H9 (cell line): Measurements from ENCODE around the gene CDCP1. TPM values are rescaled to one million over a fixed set of nuclear protein-coding genes. Genes with fewer than 3 reads are reported as not detected.

Source experiments
- DNase-seq: peaks from one replicate; pipeline ENCODE4 v3.0.0-alpha.2; 2017
- H2AFZ ChIP-seq: one replicate; pipeline ENCODE4 v1.6.1; 2013; ENCODE audit warnings: mild to moderate bottlenecking, low read length, control low read depth, moderate library complexity
- H2AK5ac ChIP-seq: 2 replicates; pipeline ENCODE4 v1.6.1; 2013; ENCODE audit warnings: low read length, control low read depth, mixed read lengths; ENCODE audit not compliant: insufficient read length
- H2BK120ac ChIP-seq: one replicate; pipeline ENCODE4 v1.6.1; 2013; ENCODE audit warnings: low read depth, mild to moderate bottlenecking, low read length, control low read depth, inconsistent platforms; ENCODE audit not compliant: poor library complexity, severe bottlenecking
- H2BK12ac ChIP-seq: 2 replicates; pipeline ENCODE4 v1.6.1; 2013; ENCODE audit warnings: low read length, control low read depth, mixed read lengths, low read depth; ENCODE audit not compliant: insufficient read length
- H2BK15ac ChIP-seq: 2 replicates; pipeline ENCODE4 v1.6.1; 2013; ENCODE audit warnings: low read depth, low read length, control low read depth
- H2BK20ac ChIP-seq: one replicate; pipeline ENCODE4 v1.6.1; 2013; ENCODE audit warnings: low read depth, mild to moderate bottlenecking, low read length, control low read depth, inconsistent platforms; ENCODE audit not compliant: poor library complexity, severe bottlenecking
- H2BK5ac ChIP-seq: 2 replicates; pipeline ENCODE4 v1.6.1; 2013; ENCODE audit warnings: low read length, control low read depth, mixed read lengths; ENCODE audit not compliant: insufficient read length
- H3K14ac ChIP-seq: 2 replicates; pipeline ENCODE4 v1.6.1; 2013; ENCODE audit warnings: low read length, control low read depth; ENCODE audit not compliant: insufficient read depth
- H3K18ac ChIP-seq: 2 replicates; pipeline ENCODE4 v1.6.1; 2013; ENCODE audit warnings: low read depth, mild to moderate bottlenecking, mixed read lengths, low read length, control low read depth; ENCODE audit not compliant: insufficient read length
- H3K23ac ChIP-seq: 2 replicates; pipeline ENCODE4 v1.6.1; 2013; ENCODE audit warnings: low read length, control low read depth, mixed read lengths, low read depth; ENCODE audit not compliant: insufficient read length
- H3K23me2 ChIP-seq: 2 replicates; pipeline ENCODE4 v1.6.1; 2013; ENCODE audit warnings: low read depth, mild to moderate bottlenecking, mixed read lengths, low read length, control low read depth; ENCODE audit not compliant: insufficient read length, poor library complexity, severe bottlenecking
- H3K27ac ChIP-seq: 2 replicates; pipeline ENCODE4 v1.5.1; 2013; ENCODE audit warnings: low read length, control low read depth, mixed read lengths, low read depth; ENCODE audit not compliant: insufficient read length
- H3K27me3 ChIP-seq: 2 replicates; pipeline ENCODE4 v1.6.1; 2013; ENCODE audit warnings: low read length, control low read depth, inconsistent platforms; ENCODE audit not compliant: insufficient read depth
- H3K4ac ChIP-seq: 2 replicates; pipeline ENCODE4 v1.6.1; 2013; ENCODE audit warnings: low read depth, mild to moderate bottlenecking, control low read depth, inconsistent platforms, low read length, moderate library complexity
- H3K4me1 ChIP-seq: 2 replicates; pipeline ENCODE4 v1.6.1; 2013; ENCODE audit warnings: low read length, control low read depth, inconsistent platforms; ENCODE audit not compliant: insufficient read depth
- H3K4me2 ChIP-seq: 2 replicates; pipeline ENCODE4 v1.6.1; 2013; ENCODE audit warnings: low read length, control low read depth, mixed read lengths; ENCODE audit not compliant: insufficient read length, insufficient read depth
- H3K56ac ChIP-seq: 2 replicates; pipeline ENCODE4 v1.6.1; 2013; ENCODE audit warnings: low read depth, mild to moderate bottlenecking, mixed read lengths, low read length, control low read depth; ENCODE audit not compliant: insufficient read length
- H3K79me1 ChIP-seq: 2 replicates; pipeline ENCODE4 v1.6.1; 2013; ENCODE audit warnings: low read depth, mild to moderate bottlenecking, moderate library complexity, low read length, control low read depth, inconsistent platforms; ENCODE audit not compliant: insufficient read depth, poor library complexity, severe bottlenecking
- H3K79me2 ChIP-seq: 2 replicates; pipeline ENCODE4 v1.6.1; 2013; ENCODE audit warnings: low read length, control low read depth, inconsistent platforms; ENCODE audit not compliant: insufficient read depth
- H3K9ac ChIP-seq: 2 replicates; pipeline ENCODE4 v1.6.1; 2013; ENCODE audit warnings: low read length, control low read depth, mixed read lengths; ENCODE audit not compliant: insufficient read length; ENCODE audit errors: extremely low read depth
- H3K9me3 ChIP-seq: one replicate; pipeline ENCODE4 v1.6.1; 2013; ENCODE audit warnings: low read depth, low read length, inconsistent platforms; ENCODE audit not compliant: control insufficient read depth
- H3T11ph ChIP-seq: one replicate; pipeline ENCODE4 v1.6.1; 2013; ENCODE audit warnings: mild to moderate bottlenecking, low read length, control low read depth, inconsistent platforms
- H4K20me1 ChIP-seq: one replicate; pipeline ENCODE4 v1.6.1; 2013; ENCODE audit not compliant: control insufficient read depth, insufficient read length, insufficient read depth
- H4K5ac ChIP-seq: 2 replicates; pipeline ENCODE4 v1.6.1; 2013; ENCODE audit warnings: low read depth, mild to moderate bottlenecking, mixed read lengths, low read length, control low read depth; ENCODE audit not compliant: insufficient read length
- H4K8ac ChIP-seq: replicated peaks from 2 replicates; pipeline ENCODE4 v1.6.1; 2013; ENCODE audit warnings: low read length, control low read depth, mixed read lengths, low read depth; ENCODE audit not compliant: insufficient read length
- H4K91ac ChIP-seq: 2 replicates; pipeline ENCODE4 v1.6.1; 2013; ENCODE audit warnings: low read depth, mild to moderate bottlenecking, moderate library complexity, mixed read lengths, low read length, control low read depth; ENCODE audit not compliant: insufficient read length
- H3K27ac Mint-ChIP-seq, 3 experiments: 2 replicates in 2 of 3; 3 replicates in 1 of 3; pipeline ENCODE4 v1.8.0; 2020 to 2021; ENCODE audit warnings: mixed read lengths in 3 of 3, mild to moderate bottlenecking in 1 of 3, moderate library complexity in 1 of 3
- H3K27me3 Mint-ChIP-seq: 2 replicates; pipeline ENCODE4 v1.8.0; 2021; ENCODE audit warnings: low read depth, mild to moderate bottlenecking, moderate library complexity, mixed read lengths
- H3K36me3 Mint-ChIP-seq, 3 experiments: 2 replicates in 2 of 3; 3 replicates in 1 of 3; pipeline ENCODE4 v1.8.0; 2020 to 2021; ENCODE audit warnings: low read depth in 3 of 3, mixed read lengths in 3 of 3; ENCODE audit not compliant: insufficient read depth in 1 of 3
- H3K4me1 Mint-ChIP-seq, 2 experiments: 2 replicates each; pipeline ENCODE4 v1.8.0; 2020; ENCODE audit warnings: mixed read lengths in 2 of 2
- H3K4me3 Mint-ChIP-seq, 2 experiments: 2 replicates in 1 of 2; 3 replicates in 1 of 2; pipeline ENCODE4 v1.8.0; 2020 to 2021; ENCODE audit warnings: mild to moderate bottlenecking in 2 of 2, mixed read lengths in 2 of 2, moderate library complexity in 1 of 2
- H3K9me3 Mint-ChIP-seq, 2 experiments: 2 replicates in 1 of 2; 3 replicates in 1 of 2; pipeline ENCODE4 v1.8.0; 2020; ENCODE audit warnings: mild to moderate bottlenecking in 2 of 2, mixed read lengths in 2 of 2, moderate library complexity in 1 of 2
- WGBS: extraction: QIAGEN DNeasy Blood & Tissue Kit; methylation state at CpG from one replicate; pipeline ENCODE4 v1.1.7; 2013; ENCODE audit warnings: missing lambda C conversion rate, low lambda C conversion rate, mixed read lengths; ENCODE audit not compliant: insufficient read length; ENCODE audit errors: extremely low coverage; 5-methylcytosine and 5-hydroxymethylcytosine counted together
- total RNA-seq: library from RNA; stranded (reverse); gene quantifications from 2 replicates; pipeline ENCODE4 v1.2.1, GENCODE V29; 2021
- TF ChIP-seq, protein P1 (sequence below): fragments of 200-600 bp; sonication (generic); conservative IDR thresholded peaks from 3 replicates; pipeline ENCODE4 v1.8.0; 2021; ENCODE audit warnings: antibody characterized with exemption, mild to moderate bottlenecking

The CDCP1 gene
- total RNA-seq, 1 experiment from 2014 or later, result 12.9 TPM

DNA sequence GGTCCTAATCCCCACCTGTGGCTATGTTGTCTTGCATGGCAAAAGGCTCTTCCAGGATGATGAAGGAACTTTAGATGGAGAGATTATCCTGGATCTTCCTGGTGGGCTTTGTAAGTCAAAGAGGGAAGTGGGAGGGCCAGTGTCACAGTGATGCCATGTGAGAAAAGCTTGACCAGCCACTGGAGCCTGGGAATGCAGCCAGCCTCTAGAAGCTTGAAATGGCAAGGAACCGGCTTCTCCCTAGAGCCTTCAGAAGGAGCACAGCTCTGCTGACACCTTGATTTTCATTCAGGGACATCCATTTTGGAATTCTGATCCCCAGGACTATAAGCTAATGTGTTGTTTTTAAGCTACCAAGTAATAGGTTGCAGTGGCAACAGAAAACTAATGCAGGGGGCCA, 61.8 kb downstream of the CDCP1 start:
- peaks cover 4 to 37% (median 14%) of the 10 kb centered on the region in 3 experiments; a peak in 5 of 7 replicates for H3K36me3 Mint-ChIP-seq
- no peak for DNase-seq
- no peak overlapping the region for H3K18ac ChIP-seq

More for the DNA sequence above, 61.8 kb downstream of the CDCP1 start:
- no peak overlapping the region for H3K14ac ChIP-seq
- no peak overlapping the region for H2AK5ac ChIP-seq
- Mint-ChIP-seq H3K27ac (no peak overlapping the region), H3K4me3 (no peak overlapping the region), H3K27me3 (no peaks in the 10 kb centered on the region; the same call in 1 of the 2 replicates), H3K4me1 (peaks cover 17% of the 10 kb centered on the region in 2 experiments), H3K9me3 (no peaks in the 10 kb centered on the region; a peak in 1 of 5 replicates)
- no peak overlapping the region for H4K8ac ChIP-seq
- H3K9ac ChIP-seq, result no peak overlapping the region
- H4K20me1 ChIP-seq, result no peaks in the 10 kb centered on the region
- H2BK120ac ChIP-seq, result no peak overlapping the region
- H3K27ac ChIP-seq, result no peak overlapping the region
- H3K9me3 ChIP-seq, result no peaks in the 10 kb centered on the region
- H2BK15ac ChIP-seq, result no peak overlapping the region
- no peak overlapping the region for H3K4ac ChIP-seq
- no peak overlapping the region for H3K4me2 ChIP-seq
- no peaks in the 10 kb centered on the region for H3K79me1 ChIP-seq
- H4K91ac ChIP-seq, result no peak overlapping the region
- no peak overlapping the region for H3K56ac ChIP-seq
- no peak overlapping the region for H2BK20ac ChIP-seq
- H2BK5ac ChIP-seq, result no peak overlapping the region
- H2BK12ac ChIP-seq, result no peak overlapping the region
- H3T11ph ChIP-seq, result no peak overlapping the region
- no peaks in the 10 kb centered on the region for H3K23me2 ChIP-seq
- WGBS, result no CpG with 5 or more reads among the region's 1 CpG
- TF ChIP-seq, protein P1, sequence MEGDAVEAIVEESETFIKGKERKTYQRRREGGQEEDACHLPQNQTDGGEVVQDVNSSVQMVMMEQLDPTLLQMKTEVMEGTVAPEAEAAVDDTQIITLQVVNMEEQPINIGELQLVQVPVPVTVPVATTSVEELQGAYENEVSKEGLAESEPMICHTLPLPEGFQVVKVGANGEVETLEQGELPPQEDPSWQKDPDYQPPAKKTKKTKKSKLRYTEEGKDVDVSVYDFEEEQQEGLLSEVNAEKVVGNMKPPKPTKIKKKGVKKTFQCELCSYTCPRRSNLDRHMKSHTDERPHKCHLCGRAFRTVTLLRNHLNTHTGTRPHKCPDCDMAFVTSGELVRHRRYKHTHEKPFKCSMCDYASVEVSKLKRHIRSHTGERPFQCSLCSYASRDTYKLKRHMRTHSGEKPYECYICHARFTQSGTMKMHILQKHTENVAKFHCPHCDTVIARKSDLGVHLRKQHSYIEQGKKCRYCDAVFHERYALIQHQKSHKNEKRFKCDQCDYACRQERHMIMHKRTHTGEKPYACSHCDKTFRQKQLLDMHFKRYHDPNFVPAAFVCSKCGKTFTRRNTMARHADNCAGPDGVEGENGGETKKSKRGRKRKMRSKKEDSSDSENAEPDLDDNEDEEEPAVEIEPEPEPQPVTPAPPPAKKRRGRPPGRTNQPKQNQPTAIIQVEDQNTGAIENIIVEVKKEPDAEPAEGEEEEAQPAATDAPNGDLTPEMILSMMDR, result no peak
- H4K5ac ChIP-seq, result no peak overlapping the region
- no peaks in the 10 kb centered on the region; the same call in 1 of the 2 replicates for H3K4me1 ChIP-seq
- H3K27me3 ChIP-seq, result no peaks in the 10 kb centered on the region
- H3K23ac ChIP-seq, result no peak overlapping the region
- no peak overlapping the region for H2AFZ ChIP-seq
- H3K79me2 ChIP-seq, result no peaks in the 10 kb centered on the region
